HG02938 (cell line): ENCODE measurements around the gene EPHA3.

Source experiments
- ATAC-seq: cut with Tn5 transposase; IDR thresholded peaks from one replicate; pipeline ENCODE4 v1.9.1; 2021; ENCODE audit warnings: mild to moderate bottlenecking, moderate library complexity; ENCODE audit not compliant: unreplicated experiment

EPHA3 gene

DNA sequence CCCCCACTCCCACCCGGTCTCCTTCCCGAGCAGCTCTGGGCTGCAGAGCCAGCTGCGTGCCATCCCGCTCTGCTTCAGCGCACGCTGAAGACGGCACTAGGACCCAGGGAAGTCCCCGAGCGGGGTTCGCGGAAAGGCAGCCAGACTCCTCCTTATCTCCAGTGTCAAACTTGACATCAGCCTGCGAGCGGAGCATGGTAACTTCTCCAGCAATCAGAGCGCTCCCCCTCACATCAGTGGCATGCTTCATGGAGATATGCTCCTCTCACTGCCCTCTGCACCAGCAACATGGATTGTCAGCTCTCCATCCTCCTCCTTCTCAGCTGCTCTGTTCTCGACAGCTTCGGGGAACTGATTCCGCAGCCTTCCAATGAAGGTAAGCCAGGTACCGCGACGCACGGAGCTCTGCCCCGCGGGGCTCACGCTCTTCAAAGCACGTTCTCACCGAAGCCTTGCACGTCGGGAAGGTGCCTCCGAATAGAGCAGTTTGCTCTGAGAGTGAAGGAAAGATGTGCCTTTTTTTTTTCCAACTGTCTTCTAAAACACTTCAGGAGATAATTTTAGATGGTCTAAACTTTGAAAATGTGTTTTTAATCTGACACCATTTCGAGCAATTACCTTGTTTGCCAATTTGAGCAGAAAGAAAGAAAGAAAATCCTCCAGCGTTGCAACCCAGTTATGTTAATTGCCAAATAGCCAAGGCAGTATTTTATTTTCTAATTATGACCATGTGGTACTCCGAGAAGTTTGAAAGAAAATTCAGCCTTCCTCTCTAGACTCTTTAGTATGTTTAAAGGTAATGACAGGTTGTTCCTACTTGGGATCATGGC lies at the start of gene EPHA3:
TSS of gene EPHA3 (plus strand) at position 161 of the 830 bp plus-strand sequence. CDS start at position 289, 128 bp downstream.
- peak; percentile 96 for ATAC-seq

DNA sequence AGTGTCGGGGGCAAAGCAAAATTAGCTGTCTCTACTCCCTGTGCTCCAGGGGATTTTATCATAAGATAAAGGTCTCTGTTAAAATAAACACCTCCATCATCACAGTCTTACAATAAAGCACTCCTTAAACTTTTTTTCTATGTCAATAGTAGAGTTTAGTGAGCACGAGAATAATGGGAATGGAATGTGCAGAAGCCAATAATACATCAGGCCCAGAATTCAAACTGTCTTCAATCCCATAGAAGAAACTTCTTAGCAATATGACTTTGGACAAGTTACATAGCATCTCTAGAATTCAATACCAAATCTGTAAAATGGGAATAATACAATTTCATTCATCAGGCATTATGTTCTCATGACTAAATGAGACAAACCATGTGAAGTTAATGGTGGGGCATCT lies 49.0 kb upstream of the EPHA3 start:
- no peak for ATAC-seq

DNA sequence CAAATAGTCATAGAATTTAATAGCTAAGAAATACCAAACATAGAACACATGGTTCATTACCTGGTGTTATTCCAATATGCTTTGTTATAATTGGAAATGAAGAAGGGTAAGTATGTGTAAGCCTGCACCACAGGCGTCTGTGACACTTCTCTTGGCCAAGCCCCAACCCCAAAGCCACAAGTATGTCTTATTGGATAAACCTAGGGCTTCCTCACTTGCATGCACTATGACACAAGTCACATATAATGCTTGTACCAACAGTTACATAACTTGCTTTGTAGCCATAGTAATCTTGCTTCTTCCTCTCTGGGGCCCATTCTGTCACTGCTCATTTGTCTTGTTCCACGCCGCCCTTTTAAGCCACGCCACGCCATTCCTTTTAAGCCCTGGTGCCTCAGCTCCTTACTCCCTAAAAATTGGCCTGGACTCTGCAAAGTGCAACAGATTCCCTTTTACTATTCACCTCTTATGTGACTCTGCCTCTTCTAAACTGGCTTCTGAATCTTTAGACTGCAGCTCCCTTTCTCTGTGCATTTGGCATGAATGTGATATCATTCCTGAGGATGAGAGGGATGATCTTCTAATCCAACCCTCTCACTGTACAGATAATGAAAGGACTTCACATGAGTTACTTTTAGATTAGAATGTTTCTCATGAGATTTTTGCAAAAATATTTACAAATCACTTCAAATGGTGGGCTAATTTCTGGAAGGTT lies 48.1 kb upstream of the EPHA3 start:
- no peak for ATAC-seq

DNA sequence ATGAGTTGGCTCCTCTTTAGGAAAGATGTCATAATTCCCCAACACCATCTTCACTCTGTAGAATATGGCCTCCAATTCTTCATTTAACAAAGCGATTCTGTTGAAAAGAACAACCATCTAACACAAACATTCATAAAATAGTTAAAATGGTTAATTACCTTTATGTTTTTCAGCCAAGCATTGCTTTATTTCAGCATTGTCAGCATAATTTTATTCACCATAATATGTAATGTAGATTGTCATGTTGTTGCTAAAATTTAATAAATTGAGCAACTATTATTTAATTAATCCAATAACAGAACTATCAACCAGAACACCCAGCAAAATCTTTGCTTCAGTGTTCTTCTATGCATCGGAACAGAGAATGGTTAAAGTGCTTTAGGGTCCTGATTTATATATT lies 46.2 kb upstream of the EPHA3 start:
- no peak for ATAC-seq

DNA sequence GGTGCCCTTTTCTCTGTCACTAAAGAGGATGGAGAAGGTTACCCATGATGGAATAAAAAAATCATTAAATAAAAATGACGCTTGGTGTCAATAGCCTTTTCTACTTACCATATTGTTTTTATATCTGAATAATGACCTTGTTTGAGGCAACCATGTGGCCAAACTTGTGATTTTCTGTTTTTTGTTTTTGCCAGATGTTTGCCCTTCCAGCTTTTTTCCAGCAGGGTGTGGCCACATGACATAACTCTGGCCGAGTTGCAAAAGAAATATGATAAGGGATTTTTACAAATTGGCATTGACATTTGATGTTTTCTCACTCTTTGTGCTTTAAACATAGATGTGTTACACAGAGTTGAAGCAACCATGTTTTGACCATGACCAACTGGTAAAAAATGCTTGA lies 39.7 kb upstream of the EPHA3 start:
- no peak for ATAC-seq

DNA sequence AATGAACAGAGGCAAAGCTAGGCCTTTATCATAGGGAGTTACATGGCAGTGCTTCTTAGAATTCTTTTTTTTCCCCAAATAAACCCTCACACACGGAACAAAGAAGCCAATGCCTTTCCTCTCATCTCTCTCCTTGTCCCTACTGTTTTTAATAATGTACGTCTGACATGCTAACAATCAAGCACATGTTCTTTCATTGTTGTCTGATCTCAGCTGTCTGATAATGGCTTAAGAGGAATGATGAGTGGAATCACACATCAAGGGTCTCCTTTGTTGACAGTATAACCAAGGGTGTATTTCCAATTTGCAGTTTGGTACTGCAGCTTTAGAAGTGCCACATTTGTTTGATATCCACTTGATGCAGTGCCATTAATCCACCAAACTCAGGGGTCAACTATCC lies 34.8 kb upstream of the EPHA3 start:
- no peak for ATAC-seq

DNA sequence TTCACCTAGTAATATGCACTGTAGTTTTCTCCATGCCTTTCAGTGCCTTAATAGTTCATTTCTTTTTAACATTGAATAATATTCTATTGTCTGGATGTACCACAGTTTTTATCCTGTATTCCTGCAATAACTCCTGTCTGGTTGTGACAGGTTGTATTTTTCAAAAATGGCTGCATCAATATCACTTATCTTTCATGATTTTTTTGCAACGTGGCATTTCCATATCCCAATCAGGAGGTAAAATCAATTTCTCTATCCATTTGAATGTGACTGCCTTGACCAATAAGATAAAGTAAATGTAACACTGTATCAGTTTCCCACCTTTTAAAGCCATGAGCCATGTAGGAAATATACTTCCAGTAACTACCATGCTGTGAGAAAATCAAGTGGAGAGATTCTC lies 27.5 kb upstream of the EPHA3 start:
- ATAC-seq: no peak

DNA sequence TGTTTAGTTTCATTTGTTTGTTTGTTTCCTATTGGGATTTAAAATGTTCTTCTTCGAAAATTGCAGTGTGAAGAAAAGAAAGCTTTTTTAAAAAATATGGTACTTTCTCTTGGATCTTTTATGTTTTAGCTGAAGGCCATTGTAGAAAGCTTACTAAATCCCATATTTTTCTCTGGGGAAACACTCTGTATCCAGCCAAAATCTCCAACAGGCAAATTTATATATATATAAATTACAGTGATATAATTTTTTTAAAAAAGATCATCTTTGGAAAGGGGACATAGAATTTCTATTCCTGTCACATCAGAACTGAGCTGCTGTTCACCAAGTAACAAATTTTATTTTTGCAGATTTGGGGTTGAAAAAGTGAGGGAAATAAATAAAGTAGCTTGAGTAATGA lies 19.6 kb upstream of the EPHA3 start:
- no peak for ATAC-seq

DNA sequence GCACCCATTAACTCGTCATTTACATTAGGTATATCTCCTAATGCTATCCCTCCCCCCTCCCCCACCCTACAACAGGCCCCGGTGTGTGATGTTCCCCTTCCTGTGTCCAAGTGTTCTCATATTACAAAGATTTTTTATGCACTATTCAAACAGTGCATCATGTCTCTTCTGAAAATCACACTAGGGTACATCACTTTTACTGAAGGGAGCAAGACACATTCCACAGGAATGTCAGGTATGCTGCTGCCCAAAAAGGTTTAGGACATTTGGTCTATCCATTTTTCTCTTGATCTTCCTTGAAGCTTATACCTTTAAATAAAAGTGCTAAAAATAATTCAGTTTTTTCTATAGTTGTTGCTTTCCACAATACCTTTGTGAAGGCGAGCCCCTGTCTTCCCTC lies 9.2 kb upstream of the EPHA3 start:
- no peak for ATAC-seq

DNA sequence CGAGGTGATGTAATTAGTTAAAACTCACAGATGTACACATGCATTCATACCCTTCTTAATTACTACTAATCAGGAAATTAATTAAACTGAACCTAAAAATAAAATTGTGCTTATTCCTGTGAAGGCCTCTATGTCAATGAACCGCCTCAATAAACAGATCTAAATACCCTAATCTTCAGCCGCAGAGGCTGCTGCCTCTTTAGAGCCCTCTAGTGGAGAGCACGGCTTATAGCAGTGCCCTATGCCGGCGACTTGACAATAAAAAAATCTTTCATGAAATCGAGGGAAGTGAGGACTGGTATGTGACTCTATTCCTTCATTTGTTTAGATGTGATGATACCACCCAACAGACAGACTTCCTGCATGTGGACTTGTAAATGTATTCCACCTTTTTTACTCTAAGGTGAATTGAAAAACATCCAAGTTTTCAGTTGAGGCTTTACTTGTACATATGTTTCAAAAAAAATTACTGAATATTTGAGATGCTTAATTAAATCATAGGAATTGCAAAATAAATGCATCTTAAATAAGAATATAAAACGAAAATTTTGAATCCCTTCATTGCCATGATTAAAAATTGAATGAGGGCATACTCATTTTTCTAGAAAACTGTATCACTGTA lies 8.3 kb upstream of the EPHA3 start:
- peak; percentile 96 for ATAC-seq

DNA sequence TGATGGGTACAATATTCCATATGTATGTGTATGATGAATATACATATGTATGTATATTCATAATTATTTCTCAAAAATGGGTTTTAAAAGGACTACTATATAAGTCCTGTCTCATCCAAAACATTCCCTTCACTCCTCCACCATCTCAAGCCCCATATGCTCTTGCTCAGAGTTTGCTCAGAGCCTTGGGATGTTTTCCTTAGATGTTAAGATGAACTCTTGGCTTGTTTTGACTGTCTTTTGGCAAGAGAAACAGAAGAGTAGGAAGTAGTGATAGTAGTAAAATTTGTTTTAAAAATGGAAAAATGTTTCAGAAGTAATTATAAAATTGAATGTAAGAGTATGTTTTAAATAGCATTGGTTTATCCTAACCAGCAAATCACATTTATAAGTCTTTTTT lies 6.2 kb upstream of the EPHA3 start:
- no peak for ATAC-seq

DNA sequence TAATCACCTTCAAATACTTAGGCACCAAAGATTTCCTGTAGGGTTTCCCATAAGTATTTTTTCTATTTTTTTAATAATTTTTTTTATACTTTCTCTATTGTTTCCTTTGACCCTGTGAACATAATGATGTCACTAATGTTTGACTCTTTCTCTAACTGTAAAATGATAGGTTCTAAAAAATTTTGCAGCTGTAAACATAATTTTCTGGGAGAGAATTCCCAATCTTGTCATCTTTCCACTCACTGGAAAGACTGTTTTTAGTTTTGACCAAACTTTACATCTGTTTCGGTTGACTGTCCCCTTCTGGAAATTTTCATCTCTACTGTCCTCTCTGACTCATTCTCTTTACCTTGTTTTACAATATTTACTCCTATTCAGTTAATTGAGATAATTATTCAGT lies 5.5 kb upstream of the EPHA3 start:
- no peak for ATAC-seq

DNA sequence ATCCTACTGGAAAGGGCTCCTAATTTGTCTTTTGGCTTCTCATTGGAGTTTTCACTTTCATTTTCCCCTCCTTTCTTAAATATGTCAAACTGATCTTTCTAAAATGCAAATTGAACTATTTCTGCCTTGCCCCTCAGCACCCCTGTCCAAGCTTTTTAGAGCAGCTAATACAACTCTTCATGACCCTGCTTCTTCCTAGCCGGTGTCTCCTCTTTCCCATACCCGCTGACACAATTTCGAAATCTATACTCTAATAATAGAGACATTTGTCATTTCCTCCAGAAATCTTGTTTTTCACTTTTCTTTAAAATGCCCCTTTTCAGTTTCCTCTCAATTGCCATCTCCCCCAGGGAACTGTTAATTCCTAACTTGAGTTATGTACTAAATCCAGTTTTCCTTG lies 2.9 kb upstream of the EPHA3 start:
- ATAC-seq: no peak

DNA sequence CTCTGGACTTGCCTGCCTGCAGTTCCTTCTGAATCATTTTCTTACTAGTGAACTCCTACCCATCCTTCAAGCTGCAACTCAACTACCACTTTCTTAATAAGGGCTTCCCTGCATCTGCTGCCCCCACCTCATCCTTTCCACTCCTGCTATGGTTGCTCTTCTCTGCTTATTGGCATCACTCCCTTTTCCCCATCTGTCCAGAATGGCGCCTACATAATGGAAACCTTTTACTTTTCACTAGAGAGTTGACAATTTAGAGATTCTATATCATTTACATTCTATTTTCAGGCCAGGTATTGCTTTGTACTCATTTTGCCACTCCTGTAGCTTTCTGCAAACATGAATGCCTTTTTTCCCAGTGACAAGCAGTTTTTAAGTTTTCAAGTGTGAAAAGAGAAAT lies 1.9 kb upstream of the EPHA3 start:
- ATAC-seq: no peak

DNA sequence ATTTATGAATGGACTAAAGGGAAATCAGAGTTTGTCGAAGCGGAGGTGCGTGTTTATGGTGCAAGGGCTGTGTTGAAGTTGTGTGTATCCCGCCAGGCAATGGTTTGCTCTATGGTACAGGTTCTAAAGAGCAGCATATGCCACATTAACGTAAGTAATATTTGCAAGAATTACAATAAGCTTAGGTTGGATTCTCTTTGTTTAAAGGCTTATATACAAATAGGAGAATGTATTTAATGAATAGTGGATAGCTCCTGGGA lies 800 bp downstream of the EPHA3 start:
- ATAC-seq: no peak

DNA sequence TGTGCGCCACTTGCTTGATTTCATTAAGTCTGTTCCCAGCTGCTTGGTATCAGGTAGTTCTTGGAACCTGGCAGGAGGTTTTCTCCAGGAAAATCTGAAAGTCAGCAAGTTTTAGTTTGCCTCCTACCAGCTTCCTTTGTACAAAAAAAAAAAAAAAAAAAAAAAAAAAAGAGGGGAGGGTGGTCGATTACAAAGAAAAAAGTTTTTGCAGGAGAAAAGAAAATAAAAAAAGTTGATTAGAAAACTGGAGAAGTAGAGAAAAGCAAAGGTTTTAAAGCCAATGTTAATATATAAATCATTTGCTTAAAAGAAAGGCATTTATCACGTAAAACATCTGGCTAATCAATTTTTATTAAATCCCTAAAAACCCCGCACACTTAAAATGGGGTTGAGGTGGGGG lies 5.9 kb downstream of the EPHA3 start:
- no peak for ATAC-seq

DNA sequence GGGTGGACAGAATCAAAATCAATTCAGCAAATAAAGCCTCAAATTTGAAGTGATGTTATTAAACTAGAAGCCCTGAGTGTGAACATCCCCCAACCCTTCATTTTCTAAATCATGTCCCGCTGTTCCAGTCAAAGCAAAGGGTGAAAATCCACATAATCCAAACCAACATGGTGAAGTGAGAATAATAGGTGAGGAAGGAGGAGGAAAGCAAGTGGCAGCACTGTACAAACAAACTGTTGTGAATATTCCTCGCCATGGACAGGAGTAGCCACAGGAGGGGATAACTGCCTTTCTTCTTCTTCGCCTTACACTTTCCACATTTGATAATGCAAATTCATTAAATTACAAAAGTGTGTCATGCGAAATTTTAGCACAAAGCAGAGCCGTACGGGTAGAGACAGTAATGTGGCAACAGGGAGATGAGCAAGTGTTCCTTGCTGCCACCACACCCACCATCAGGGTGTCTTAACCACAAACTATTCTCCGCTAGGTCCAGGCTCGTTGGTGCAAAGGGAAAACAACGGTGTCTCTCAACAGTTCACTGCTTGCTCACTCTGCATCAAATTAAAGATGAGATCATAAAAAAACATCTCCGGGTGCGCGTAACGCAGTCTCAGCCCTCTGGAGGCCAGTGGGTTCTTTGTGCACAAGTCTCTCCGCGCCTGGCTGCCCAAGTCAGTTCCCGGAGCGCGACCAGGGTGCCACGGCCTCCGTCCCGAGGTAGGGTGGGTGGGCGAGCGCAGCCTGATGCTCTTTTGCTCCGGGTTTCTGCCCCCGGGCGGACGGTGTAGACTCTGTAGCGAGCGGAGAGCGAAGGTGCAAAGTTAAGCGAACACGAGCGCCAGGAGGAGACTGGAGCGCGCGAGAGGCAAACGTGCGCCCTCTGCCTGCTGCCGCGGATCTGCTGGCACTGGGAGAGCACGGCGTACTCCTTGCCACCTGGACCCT lies 6.7 kb downstream of the EPHA3 start:
- peak; percentile 85 for ATAC-seq

DNA sequence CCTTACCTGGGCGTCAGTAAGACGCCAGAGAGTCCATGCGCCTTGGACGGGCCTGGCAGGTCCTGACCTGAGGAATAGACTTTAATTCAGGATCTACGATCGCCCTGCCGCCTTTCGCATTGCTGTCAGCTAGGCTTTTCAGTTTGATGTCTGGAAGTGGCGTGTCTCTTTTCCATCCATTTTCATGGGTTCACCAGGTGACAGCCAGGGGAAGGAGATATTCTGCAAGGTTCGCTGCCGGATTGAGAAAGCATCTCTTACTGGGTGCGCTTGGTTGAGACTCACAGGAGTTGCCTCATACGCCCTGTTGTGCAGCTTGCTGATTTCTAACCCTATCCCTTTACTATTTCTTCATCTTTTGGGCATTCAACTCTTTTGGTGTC lies 7.4 kb downstream of the EPHA3 start:
- ATAC-seq: no peak

DNA sequence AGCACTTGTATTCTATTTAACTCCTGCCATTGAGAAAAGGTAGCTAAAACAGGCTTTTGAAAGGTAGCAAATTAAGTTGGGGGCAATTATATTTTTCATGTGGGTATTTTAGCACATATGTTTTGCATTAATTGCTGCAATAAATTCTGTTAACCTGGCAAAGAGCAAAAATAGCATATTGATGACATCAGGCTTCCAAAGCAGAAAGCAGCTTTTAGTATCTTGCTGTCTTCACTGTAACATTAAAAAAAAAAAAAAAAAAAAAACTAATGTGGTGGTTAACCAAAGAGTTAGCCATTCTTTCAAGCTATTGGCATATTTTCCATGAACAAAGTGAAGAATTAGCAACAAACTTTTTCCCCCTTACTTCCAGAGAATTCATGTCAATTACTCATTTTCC lies 9.1 kb downstream of the EPHA3 start:
- ATAC-seq: no peak

DNA sequence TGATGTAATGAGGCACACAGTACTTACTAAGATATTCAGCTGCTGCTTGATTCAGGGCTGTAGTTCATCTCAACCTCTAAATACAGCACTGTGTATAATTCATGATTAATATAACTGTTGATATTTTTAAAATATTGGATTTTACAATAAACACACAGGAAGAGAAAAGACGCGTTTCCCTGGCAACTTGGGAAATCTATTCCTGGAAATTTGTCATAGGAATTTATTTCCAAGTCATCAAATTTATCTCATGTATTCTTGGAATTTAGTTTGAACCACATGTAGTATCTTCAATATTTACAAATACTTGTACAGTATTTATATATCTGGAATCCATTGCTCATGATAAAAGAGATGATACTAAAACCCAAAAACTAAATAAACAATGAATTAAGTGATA lies 30.6 kb downstream of the EPHA3 start:
- no peak for ATAC-seq

DNA sequence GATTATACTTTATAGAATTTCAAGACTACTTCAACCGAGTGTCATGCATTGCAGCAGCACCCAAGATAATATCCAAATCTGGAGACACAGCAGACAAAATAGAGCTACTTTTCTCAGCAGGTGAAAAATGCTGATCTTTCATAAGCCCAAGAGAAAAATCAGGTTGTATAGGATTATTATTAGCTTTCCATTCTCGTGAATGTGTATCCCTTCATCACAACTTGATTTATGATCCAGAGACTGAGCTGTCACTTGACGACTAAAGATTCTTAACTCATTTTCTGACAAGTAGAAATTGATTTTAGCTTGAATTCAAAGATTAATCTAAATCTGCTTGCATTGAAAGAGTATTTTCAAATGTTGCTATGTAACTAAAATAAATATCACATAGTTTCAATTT lies 32.4 kb downstream of the EPHA3 start:
- ATAC-seq: no peak
